Tibial nerve (tissue), 3 donors: ENCODE results near the gene CASKIN1.

ENCODE experiments used
- POLR2A ChIP-seq, 2 donors: fragments of 450-650 bp; IDR thresholded peaks; one replicate each; pipeline ENCODE4 v1.6.1; 2017; ENCODE audit warnings: antibody characterized with exemption in 2 of 2, mild to moderate bottlenecking in 2 of 2, moderate library complexity in 2 of 2
- TF ChIP-seq, protein P1 (sequence below), 5 experiments: fragments of 200-600 bp in 3 of 5; fragments of 450-650 bp in 2 of 5; sonication (generic) in 3 of 5; IDR thresholded peaks; one replicate each; pipeline ENCODE4 v1.5.1; 2016 to 2019; ENCODE audit warnings: antibody characterized with exemption in 5 of 5, mild to moderate bottlenecking in 3 of 5, moderate library complexity in 2 of 5

DNA sequence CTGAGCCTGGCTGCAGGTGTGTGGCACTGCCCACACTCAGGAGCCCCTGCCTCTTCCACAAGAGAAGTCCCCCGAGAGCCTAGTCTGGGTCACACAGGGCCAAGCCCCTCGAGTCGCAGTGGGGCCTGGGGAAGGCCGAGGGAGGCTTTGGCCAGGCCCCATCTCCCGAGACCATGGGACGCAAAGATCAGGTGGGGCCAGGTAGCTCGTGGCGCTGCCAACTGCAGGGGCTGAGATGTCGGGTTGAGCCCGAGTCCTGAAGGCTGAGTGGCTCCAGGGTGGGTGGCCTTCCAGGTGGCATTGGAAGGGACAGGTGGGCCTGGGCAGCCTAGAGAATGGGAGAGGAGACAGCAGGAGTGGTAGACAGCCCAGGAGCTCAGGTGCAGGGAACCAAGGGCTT lies 34.5 kb downstream of the CASKIN1 start:
- TF ChIP-seq, protein P1, sequence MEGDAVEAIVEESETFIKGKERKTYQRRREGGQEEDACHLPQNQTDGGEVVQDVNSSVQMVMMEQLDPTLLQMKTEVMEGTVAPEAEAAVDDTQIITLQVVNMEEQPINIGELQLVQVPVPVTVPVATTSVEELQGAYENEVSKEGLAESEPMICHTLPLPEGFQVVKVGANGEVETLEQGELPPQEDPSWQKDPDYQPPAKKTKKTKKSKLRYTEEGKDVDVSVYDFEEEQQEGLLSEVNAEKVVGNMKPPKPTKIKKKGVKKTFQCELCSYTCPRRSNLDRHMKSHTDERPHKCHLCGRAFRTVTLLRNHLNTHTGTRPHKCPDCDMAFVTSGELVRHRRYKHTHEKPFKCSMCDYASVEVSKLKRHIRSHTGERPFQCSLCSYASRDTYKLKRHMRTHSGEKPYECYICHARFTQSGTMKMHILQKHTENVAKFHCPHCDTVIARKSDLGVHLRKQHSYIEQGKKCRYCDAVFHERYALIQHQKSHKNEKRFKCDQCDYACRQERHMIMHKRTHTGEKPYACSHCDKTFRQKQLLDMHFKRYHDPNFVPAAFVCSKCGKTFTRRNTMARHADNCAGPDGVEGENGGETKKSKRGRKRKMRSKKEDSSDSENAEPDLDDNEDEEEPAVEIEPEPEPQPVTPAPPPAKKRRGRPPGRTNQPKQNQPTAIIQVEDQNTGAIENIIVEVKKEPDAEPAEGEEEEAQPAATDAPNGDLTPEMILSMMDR (IDR thresholded peaks at IDR 0.05): no peak
- TF ChIP-seq POLR2A (IDR thresholded peaks at IDR 0.05): no peak
